IMR-90 (cell line): ENCODE measurements around the gene CD300LG. TPM values are rescaled to one million over a fixed set of nuclear protein-coding genes. Genes with fewer than 3 reads are reported as not detected.

Source experiments
- ATAC-seq: fragments of 200-7000 bp; cut with Tn5 transposase; 2 replicates; pipeline ENCODE4 v1.9.1; 2020; ENCODE audit warnings: low read depth, mild to moderate bottlenecking, moderate library complexity
- BruUV-seq: library from RNA; stranded (reverse); fragments of 400-500 nt; replicated peaks from 2 replicates; lab custom pipeline; 2021; lab: Mats Ljungman, UMichigan
- CTCF ChIA-PET: fragments of 300-600 bp; formaldehyde crosslinking; extraction: SDS; loops from one replicate; lab custom pipeline; 2021; ENCODE audit warnings: antibody characterized with exemption; lab: Yijun Ruan, JAX
- POLR2A ChIA-PET: fragments of 300-600 bp; sonication (Branson Sonifier 250); formaldehyde crosslinking; loops from one replicate; lab custom pipeline; 2022; ENCODE audit warnings: antibody characterized with exemption; ENCODE audit not compliant: unreplicated experiment; lab: Charles Lee
- DNase-seq: peaks from one replicate; pipeline ENCODE4 v3.0.0; 2013
- H2AFZ ChIP-seq: replicated peaks from 2 replicates; pipeline ENCODE3; 2013; ENCODE audit warnings: low read length, mild to moderate bottlenecking; ENCODE audit not compliant: poor library complexity
- H2AK5ac ChIP-seq: 2 replicates; pipeline ENCODE4 v1.6.1; 2013; ENCODE audit warnings: low read depth, low read length, inconsistent platforms
- H2AK9ac ChIP-seq: replicated peaks from 2 replicates; pipeline ENCODE3; 2013; ENCODE audit warnings: mild to moderate bottlenecking, low read depth, low read length, moderate library complexity; ENCODE audit not compliant: poor library complexity
- H2BK120ac ChIP-seq: 2 replicates; pipeline ENCODE4 v1.6.1; 2013; ENCODE audit warnings: low read depth, low read length, inconsistent platforms
- H2BK15ac ChIP-seq: 3 replicates; pipeline ENCODE4 v1.6.1; 2013; ENCODE audit warnings: low read depth, low read length, inconsistent platforms
- H2BK20ac ChIP-seq: 2 replicates; pipeline ENCODE4 v1.6.1; 2013; ENCODE audit warnings: low read depth, mild to moderate bottlenecking, inconsistent platforms, low read length, moderate library complexity
- H2BK5ac ChIP-seq: 2 replicates; pipeline ENCODE4 v1.6.1; 2013; ENCODE audit warnings: mild to moderate bottlenecking, low read depth, low read length, inconsistent platforms; ENCODE audit not compliant: poor library complexity, severe bottlenecking
- H3K14ac ChIP-seq: replicated peaks from 2 replicates; pipeline ENCODE4 v1.6.1; 2013; ENCODE audit warnings: low read depth, low read length, inconsistent platforms
- H3K18ac ChIP-seq: 2 replicates; pipeline ENCODE4 v1.6.1; 2013; ENCODE audit warnings: low read depth, low read length, control low read depth
- H3K23ac ChIP-seq: 2 replicates; pipeline ENCODE4 v1.6.1; 2013; ENCODE audit warnings: low read depth, low read length, inconsistent platforms
- H3K27ac ChIP-seq: 2 replicates; pipeline ENCODE4 v1.5.1; 2013; ENCODE audit warnings: mild to moderate bottlenecking, control low read depth, low read length; ENCODE audit not compliant: insufficient read depth
- H3K27me3 ChIP-seq: 2 replicates; pipeline ENCODE4 v1.6.1; 2013; ENCODE audit warnings: low read length; ENCODE audit not compliant: control insufficient read depth, insufficient read depth
- H3K36me3 ChIP-seq: 2 replicates; pipeline ENCODE4 v1.6.1; 2013; ENCODE audit warnings: low read length, mixed read lengths; ENCODE audit not compliant: control insufficient read depth, insufficient read depth
- H3K4ac ChIP-seq: 2 replicates; pipeline ENCODE4 v1.6.1; 2013; ENCODE audit warnings: low read depth, low read length, inconsistent platforms
- H3K4me1 ChIP-seq: 2 replicates; pipeline ENCODE4 v1.6.1; 2013; ENCODE audit warnings: low read length, mixed read lengths; ENCODE audit not compliant: control insufficient read depth, insufficient read depth
- H3K4me2 ChIP-seq: 2 replicates; pipeline ENCODE4 v1.6.1; 2013; ENCODE audit warnings: low read depth, mild to moderate bottlenecking, control low read depth, low read length, moderate library complexity
- H3K4me3 ChIP-seq: 2 replicates; pipeline ENCODE4 v1.5.1; 2013; ENCODE audit warnings: low read depth, mild to moderate bottlenecking, control low read depth, low read length, moderate library complexity; ENCODE audit not compliant: insufficient read depth
- H3K56ac ChIP-seq: 2 replicates; pipeline ENCODE4 v1.6.1; 2013; ENCODE audit warnings: low read length, inconsistent platforms; ENCODE audit not compliant: insufficient read depth; ENCODE audit errors: extremely low read depth
- H3K79me1 ChIP-seq, 2 experiments: 2 replicates each; pipeline ENCODE4 v1.6.1; 2013; ENCODE audit warnings: low read length in 2 of 2, inconsistent platforms in 1 of 2, low read depth in 1 of 2
- H3K9ac ChIP-seq: 2 replicates; pipeline ENCODE4 v1.6.1; 2013; ENCODE audit warnings: low read depth, low read length, control low read depth
- H3K9me1 ChIP-seq: 2 replicates; pipeline ENCODE4 v1.6.1; 2013; ENCODE audit warnings: low read length, inconsistent platforms; ENCODE audit not compliant: insufficient read depth
- H3K9me3 ChIP-seq: 2 replicates; pipeline ENCODE4 v1.6.1; 2013; ENCODE audit warnings: low read length; ENCODE audit not compliant: control insufficient read depth, insufficient read depth
- H4K20me1 ChIP-seq: 2 replicates; pipeline ENCODE4 v1.6.1; 2013; ENCODE audit warnings: low read length, inconsistent platforms; ENCODE audit not compliant: insufficient read depth
- H4K5ac ChIP-seq: 2 replicates; pipeline ENCODE4 v1.6.1; 2013; ENCODE audit warnings: mild to moderate bottlenecking, low read depth, low read length, control low read depth
- H4K8ac ChIP-seq, 2 experiments: 2 replicates each; pipeline ENCODE4 v1.6.1; 2013; ENCODE audit warnings: low read depth in 2 of 2, low read length in 2 of 2, control low read depth in 1 of 2, inconsistent platforms in 1 of 2
- H4K91ac ChIP-seq: 2 replicates; pipeline ENCODE4 v1.6.1; 2013; ENCODE audit warnings: low read depth, low read length, inconsistent platforms; ENCODE audit not compliant: insufficient read depth
- BHLHE40 ChIP-seq: fragments of 150-350 bp; IDR thresholded peaks from 2 replicates; pipeline ENCODE4 v1.6.1; 2016; ENCODE audit warnings: mild to moderate bottlenecking, low read depth, low read length
- CEBPB ChIP-seq: IDR thresholded peaks from 2 replicates; pipeline ENCODE4 v1.6.1; 2012; ENCODE audit warnings: low read depth, low read length, improper control_type of control experiment
- FOS ChIP-seq: fragments of 150-350 bp; IDR thresholded peaks from 2 replicates; pipeline ENCODE4 v1.6.1; 2016; ENCODE audit warnings: low read depth, low read length
- POLR2A ChIP-seq: IDR thresholded peaks from 2 replicates; pipeline ENCODE4 v1.6.1; 2012; ENCODE audit warnings: mild to moderate bottlenecking, low read depth, low read length
- RAD21 ChIP-seq: IDR thresholded peaks from 2 replicates; pipeline ENCODE4 v1.6.1; 2012; ENCODE audit warnings: low read length, improper control_type of control experiment
- RCOR1 ChIP-seq: IDR thresholded peaks from 2 replicates; pipeline ENCODE4 v1.6.1; 2012; ENCODE audit warnings: mild to moderate bottlenecking, low read length, improper control_type of control experiment; ENCODE audit not compliant: insufficient replicate concordance
- RFX5 ChIP-seq: IDR thresholded peaks from 2 replicates; pipeline ENCODE4 v1.8.0; 2012; ENCODE audit warnings: low read depth, mild to moderate bottlenecking, low read length, moderate library complexity
- WGBS, 2 experiments: methylation state at CpG; one replicate each; pipeline versions ENCODE4 v1.1.5 to v1.1.7; 2013; ENCODE audit warnings: missing lambda C conversion rate in 2 of 2; ENCODE audit not compliant: insufficient read length in 1 of 2; ENCODE audit errors: extremely low coverage in 2 of 2; 5-methylcytosine and 5-hydroxymethylcytosine counted together
- dilution Hi-C: fragments of 300-500 bp; cut with HindIII; formaldehyde crosslinking; loops from one replicate; pipeline ENCODE4 v1.14.3; 2018; ENCODE audit warnings: low sequenced_read_pairs; ENCODE audit not compliant: unreplicated experiment
- in situ Hi-C: fragments of 300-500 bp; cut with MboI; formaldehyde crosslinking; loops from 3 replicates; pipeline ENCODE4 v1.14.3; 2019; ENCODE audit warnings: low sequenced_read_pairs, inconsistent platforms, mixed read lengths
- intact Hi-C: fragments of 100-400 bp; cut with micrococcal nuclease; formaldehyde crosslinking; loops from 2 replicates; pipeline ENCODE4 v1.10.0; 2022
- polyA plus RNA-seq, 3 experiments: library from polyadenylated mRNA; depleted of rRNA; stranded (reverse); fragments of >200 nt; gene quantifications; 2 replicates each; pipeline ENCODE4 v1.2.3, GENCODE V29; 2012; ENCODE audit warnings: low replicate concordance in 1 of 3
- total RNA-seq: library from RNA; depleted of rRNA; stranded (reverse); fragments of >200 nt; gene quantifications from 2 replicates; pipeline ENCODE4 v1.2.3, GENCODE V29; 2012
- TF ChIP-seq, protein P1 (sequence below): fragments of 150-350 bp; IDR thresholded peaks from 2 replicates; pipeline ENCODE4 v1.6.1; 2017; ENCODE audit warnings: mild to moderate bottlenecking, antibody characterized with exemption, low read length, low read depth
- TF ChIP-seq, protein P2 (sequence below): conservative IDR thresholded peaks from 2 replicates; pipeline ENCODE4 v1.5.1; 2012; ENCODE audit warnings: mild to moderate bottlenecking, low read depth, low read length, improper control_type of control experiment

Gene CD300LG
- total and polyA plus RNA-seq, 2 of the 4 experiments (the other 2 are of a cell fraction): not detected

DNA sequence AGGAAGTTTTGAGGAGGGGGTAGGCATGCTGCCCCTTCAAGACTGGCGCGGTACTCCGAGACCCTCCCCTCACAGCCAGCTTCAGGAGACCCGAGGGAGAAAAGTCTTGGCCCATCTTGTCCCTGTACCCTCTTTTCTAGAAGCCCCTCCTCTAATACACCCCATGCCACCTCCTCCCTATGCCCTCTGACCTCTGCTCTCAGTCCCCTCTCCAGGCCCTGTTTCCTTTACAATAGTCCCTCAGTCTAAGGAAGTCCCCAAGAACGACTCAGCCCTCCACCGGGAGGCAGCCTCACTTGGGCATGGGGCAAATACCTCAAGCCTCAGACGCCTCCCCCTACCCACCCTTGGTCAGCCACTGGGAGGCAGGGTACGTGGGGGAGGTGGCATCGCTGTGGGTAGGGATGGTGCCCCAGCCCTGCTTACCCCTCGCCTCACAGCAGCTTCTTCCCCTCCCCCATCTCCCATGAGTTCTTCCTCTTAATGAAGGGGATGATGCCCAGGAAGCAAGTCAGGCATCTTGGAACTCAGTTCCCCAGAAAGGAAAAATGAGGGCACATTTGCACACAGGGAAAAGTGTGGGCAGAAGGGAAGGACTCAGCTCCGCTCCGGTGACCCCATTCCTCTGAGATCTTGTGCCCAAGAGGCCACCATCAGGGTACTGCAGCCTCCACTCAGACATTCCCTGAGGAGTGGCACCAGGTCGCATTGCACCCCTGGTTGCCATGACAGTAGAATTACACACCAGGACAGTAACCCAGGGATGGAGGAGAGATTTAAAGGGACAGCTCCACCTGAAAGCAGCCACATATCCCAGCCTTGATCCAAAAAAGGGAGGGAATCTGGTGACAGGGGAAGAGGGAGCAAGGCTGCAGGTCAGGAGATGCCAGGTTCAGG lies 54.1 kb downstream of the CD300LG start:
- Histone ChIP-seq H2AK5ac (no peak overlapping the region), H3K4me1 (peaks cover under 1% of the 10 kb centered on the region), H2BK20ac (no peak overlapping the region), H3K23ac (peak overlapping the region; percentile 31; the same call in 1 of the 2 replicates), H3K56ac (no peak overlapping the region), H3K27ac (no peak overlapping the region), H3K9ac (0 out of 2 replicates have a peak overlapping the region, but pooled peaks have one; percentile 29), H4K20me1 (peaks cover 4% of the 10 kb centered on the region; the same call in 1 of the 2 replicates), H3K36me3 (no peaks in the 10 kb centered on the region), H3K9me1 (0 out of 2 replicates have a peak, but pooled peaks cover 4% of the 10 kb centered on the region), H2BK15ac (no peak overlapping the region), H3K4me3 (peak overlapping the region; percentile 39), H3K4me2 (peak overlapping the region; percentile 91), H2BK5ac (no peak overlapping the region), H2AK9ac (peak overlapping the region; percentile 15), H3K4ac (no peak overlapping the region), H3K18ac (no peak overlapping the region), H3K27me3 (peaks cover under 1% of the 10 kb centered on the region; the same call in 1 of the 2 replicates), H2BK120ac (no peak overlapping the region), H3K14ac (no peak overlapping the region; the same call in 1 of the 2 replicates), H2AFZ (peak overlapping the region; percentile 93), H4K91ac (no peak overlapping the region), H3K9me3 (no peaks in the 10 kb centered on the region), H4K5ac (no peak overlapping the region), H4K8ac (peak overlapping the region in 1 of 2 experiments; percentile 67; a peak in 1 of 4 replicates), H3K79me1 (no peaks in the 10 kb centered on the region)
- no CpG with 5 or more reads among the region's 13 CpGs for WGBS, 2 experiments
- DNase-seq: no peak
- dilution Hi-C loops: no loop called here
- no TSS peak for BruUV-seq
- TF ChIP-seq RCOR1 (no peak), CEBPB (no peak), RAD21 (no peak), FOS (no peak), POLR2A (no peak), RFX5 (no peak), BHLHE40 (no peak)
- TF ChIP-seq, protein P1, sequence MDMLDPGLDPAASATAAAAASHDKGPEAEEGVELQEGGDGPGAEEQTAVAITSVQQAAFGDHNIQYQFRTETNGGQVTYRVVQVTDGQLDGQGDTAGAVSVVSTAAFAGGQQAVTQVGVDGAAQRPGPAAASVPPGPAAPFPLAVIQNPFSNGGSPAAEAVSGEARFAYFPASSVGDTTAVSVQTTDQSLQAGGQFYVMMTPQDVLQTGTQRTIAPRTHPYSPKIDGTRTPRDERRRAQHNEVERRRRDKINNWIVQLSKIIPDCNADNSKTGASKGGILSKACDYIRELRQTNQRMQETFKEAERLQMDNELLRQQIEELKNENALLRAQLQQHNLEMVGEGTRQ: no peak
- TF ChIP-seq, protein P2, sequence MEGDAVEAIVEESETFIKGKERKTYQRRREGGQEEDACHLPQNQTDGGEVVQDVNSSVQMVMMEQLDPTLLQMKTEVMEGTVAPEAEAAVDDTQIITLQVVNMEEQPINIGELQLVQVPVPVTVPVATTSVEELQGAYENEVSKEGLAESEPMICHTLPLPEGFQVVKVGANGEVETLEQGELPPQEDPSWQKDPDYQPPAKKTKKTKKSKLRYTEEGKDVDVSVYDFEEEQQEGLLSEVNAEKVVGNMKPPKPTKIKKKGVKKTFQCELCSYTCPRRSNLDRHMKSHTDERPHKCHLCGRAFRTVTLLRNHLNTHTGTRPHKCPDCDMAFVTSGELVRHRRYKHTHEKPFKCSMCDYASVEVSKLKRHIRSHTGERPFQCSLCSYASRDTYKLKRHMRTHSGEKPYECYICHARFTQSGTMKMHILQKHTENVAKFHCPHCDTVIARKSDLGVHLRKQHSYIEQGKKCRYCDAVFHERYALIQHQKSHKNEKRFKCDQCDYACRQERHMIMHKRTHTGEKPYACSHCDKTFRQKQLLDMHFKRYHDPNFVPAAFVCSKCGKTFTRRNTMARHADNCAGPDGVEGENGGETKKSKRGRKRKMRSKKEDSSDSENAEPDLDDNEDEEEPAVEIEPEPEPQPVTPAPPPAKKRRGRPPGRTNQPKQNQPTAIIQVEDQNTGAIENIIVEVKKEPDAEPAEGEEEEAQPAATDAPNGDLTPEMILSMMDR: no peak
- ChIA-PET POLR2A (no interaction called here), CTCF (no interaction called here)
- intact Hi-C loops: no loop called here
- in situ Hi-C loops: no loop called here
- ATAC-seq: no peak
